Measurements from ENCODE around the gene AHCYL2. TPM values are rescaled to one million over a fixed set of nuclear protein-coding genes. Genes with fewer than 3 reads are reported as not detected.

AHCYL2 gene
- total RNA-seq, 1 experiment from 2014 or later, result 23.2 TPM

DNA sequence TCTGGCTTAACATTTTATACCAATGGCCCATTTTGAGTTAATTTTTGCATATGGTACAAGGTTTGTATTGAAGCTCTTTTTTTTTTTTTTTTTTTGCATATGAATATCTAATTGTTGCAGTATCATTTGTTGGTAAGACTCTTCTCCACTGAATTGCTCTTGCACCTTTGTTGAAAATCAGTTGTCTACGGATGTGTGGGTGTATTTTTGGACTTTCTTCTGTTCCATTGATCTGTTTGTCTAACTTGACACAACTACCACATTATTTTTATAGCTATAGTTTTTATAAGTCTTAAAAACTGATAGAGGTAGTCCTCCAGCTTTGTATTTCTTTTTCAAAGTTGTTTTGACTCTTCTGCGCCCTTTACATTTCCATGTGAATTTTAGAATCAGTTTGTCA, 53.9 kb downstream of the AHCYL2 start:
- no peak overlapping the region for H3K56ac ChIP-seq (ENCODE audit: insufficient read length, low read depth, low read length)
- Mint-ChIP-seq H3K4me1 (peaks cover 24 to 28% of the 10 kb centered on the region in 2 experiments), H3K27me3 (ENCODE audit: low read depth) (no peaks in the 10 kb centered on the region), H3K4me3 (no peak overlapping the region), H3K36me3 (ENCODE audit: insufficient read depth in 1 of 3, low read depth in 3 of 3) (peaks cover 9 to 14% (median 11%) of the 10 kb centered on the region in 3 experiments; a peak in 6 of 7 replicates), H3K9me3 (peaks cover under 1 to 8% of the 10 kb centered on the region in 2 experiments; a peak in 3 of 5 replicates), H3K27ac (no peak overlapping the region)
- no peak overlapping the region for H3K27ac ChIP-seq (ENCODE audit: insufficient read length, low read depth, low read length)
- peaks cover 3% of the 10 kb centered on the region; the same call in 1 of the 2 replicates for H3K4me1 ChIP-seq (ENCODE audit: insufficient read depth, low read length)
- H2BK15ac ChIP-seq (ENCODE audit: low read depth, low read length), result no peak overlapping the region
- no peak overlapping the region for H4K5ac ChIP-seq (ENCODE audit: insufficient read length, low read depth, low read length)
- H3K4me2 ChIP-seq (ENCODE audit: insufficient read depth, insufficient read length, low read length), result no peak overlapping the region
- no peak overlapping the region for H3K18ac ChIP-seq (ENCODE audit: insufficient read length, low read depth, low read length)
- H3K14ac ChIP-seq (ENCODE audit: insufficient read depth, low read length), result no peak overlapping the region
- H4K8ac ChIP-seq (replicated peaks; ENCODE audit: insufficient read length, low read depth, low read length), result no peak overlapping the region
- H3K9me3 ChIP-seq (ENCODE audit: control insufficient read depth, low read depth, low read length), result no peaks in the 10 kb centered on the region
- no peaks in the 10 kb centered on the region for H3K79me1 ChIP-seq (ENCODE audit: insufficient read depth, low read depth, low read length, poor library complexity, severe bottlenecking)
- no CpG with 5 or more reads among the region's 2 CpGs for WGBS (ENCODE audit: extremely low coverage, insufficient read length, low lambda C conversion rate)
- no peaks in the 10 kb centered on the region for H3K23me2 ChIP-seq (ENCODE audit: insufficient read length, low read depth, low read length, poor library complexity, severe bottlenecking)
- no peak overlapping the region for H4K91ac ChIP-seq (ENCODE audit: insufficient read length, low read depth, low read length)
- no peak overlapping the region for H3K4ac ChIP-seq (ENCODE audit: low read depth, low read length)
- no peak overlapping the region for H3T11ph ChIP-seq (ENCODE audit: low read length)
- H3K27me3 ChIP-seq (ENCODE audit: insufficient read depth, low read length), result no peaks in the 10 kb centered on the region
- H3K79me2 ChIP-seq (ENCODE audit: insufficient read depth, low read length), result no peaks in the 10 kb centered on the region
- DNase-seq, result no peak
- no peak overlapping the region for H2AFZ ChIP-seq (ENCODE audit: low read length)
- H2BK12ac ChIP-seq (ENCODE audit: insufficient read length, low read depth, low read length), result no peak overlapping the region
- H4K20me1 ChIP-seq (ENCODE audit: control insufficient read depth, insufficient read depth, insufficient read length), result no peaks in the 10 kb centered on the region
- H2AK5ac ChIP-seq (ENCODE audit: insufficient read length, low read length), result no peak overlapping the region
- no peak overlapping the region for H2BK5ac ChIP-seq (ENCODE audit: insufficient read length, low read length)
- TF ChIP-seq, protein P1, sequence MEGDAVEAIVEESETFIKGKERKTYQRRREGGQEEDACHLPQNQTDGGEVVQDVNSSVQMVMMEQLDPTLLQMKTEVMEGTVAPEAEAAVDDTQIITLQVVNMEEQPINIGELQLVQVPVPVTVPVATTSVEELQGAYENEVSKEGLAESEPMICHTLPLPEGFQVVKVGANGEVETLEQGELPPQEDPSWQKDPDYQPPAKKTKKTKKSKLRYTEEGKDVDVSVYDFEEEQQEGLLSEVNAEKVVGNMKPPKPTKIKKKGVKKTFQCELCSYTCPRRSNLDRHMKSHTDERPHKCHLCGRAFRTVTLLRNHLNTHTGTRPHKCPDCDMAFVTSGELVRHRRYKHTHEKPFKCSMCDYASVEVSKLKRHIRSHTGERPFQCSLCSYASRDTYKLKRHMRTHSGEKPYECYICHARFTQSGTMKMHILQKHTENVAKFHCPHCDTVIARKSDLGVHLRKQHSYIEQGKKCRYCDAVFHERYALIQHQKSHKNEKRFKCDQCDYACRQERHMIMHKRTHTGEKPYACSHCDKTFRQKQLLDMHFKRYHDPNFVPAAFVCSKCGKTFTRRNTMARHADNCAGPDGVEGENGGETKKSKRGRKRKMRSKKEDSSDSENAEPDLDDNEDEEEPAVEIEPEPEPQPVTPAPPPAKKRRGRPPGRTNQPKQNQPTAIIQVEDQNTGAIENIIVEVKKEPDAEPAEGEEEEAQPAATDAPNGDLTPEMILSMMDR (conservative IDR thresholded peaks at IDR 0.05), result no peak
- H2BK20ac ChIP-seq (ENCODE audit: low read depth, low read length, poor library complexity, severe bottlenecking), result no peak overlapping the region
- no peak overlapping the region for H3K9ac ChIP-seq (ENCODE audit: extremely low read depth, insufficient read length, low read length)
- no peak overlapping the region for H3K23ac ChIP-seq (ENCODE audit: insufficient read length, low read depth, low read length)
- no peak overlapping the region for H2BK120ac ChIP-seq (ENCODE audit: low read depth, low read length, poor library complexity, severe bottlenecking)

All from H9 (cell line).